Common myeloid progenitor, CD34-positive (primary cell): ENCODE data around the gene INPP5K.
"Not testable (repeated sequence)": the region's sequence is repeated elsewhere in the genome, so short reads cannot be mapped to it uniquely, and the experiment has no call there.

Experiments
- CTCF ChIA-PET: fragments of 350-600 bp; sonication (Branson Sonifier 250); formaldehyde crosslinking; loops from one replicate; lab custom pipeline; 2021; ENCODE audit warnings: antibody characterized with exemption; lab: Charles Lee
- POLR2A ChIA-PET: fragments of 350-600 bp; sonication (Branson Sonifier 250); formaldehyde crosslinking; loops from one replicate; lab custom pipeline; 2021; ENCODE audit warnings: antibody characterized with exemption; lab: Charles Lee
- DNase-seq, 3 donors: peaks; one replicate each; pipeline versions ENCODE4 v3.0.0 to v3.0.0-alpha.2; 2013
- H3K27ac ChIP-seq, 2 experiments: 1 replicate in 1 of 2; 2 replicates in 1 of 2; pipeline ENCODE4 v1.7.0; 2013; ENCODE audit warnings: inconsistent platforms in 2 of 2, low read length in 2 of 2, mild to moderate bottlenecking in 2 of 2, low read depth in 1 of 2, moderate library complexity in 1 of 2; ENCODE audit not compliant: severe bottlenecking in 2 of 2, insufficient read depth in 1 of 2, poor library complexity in 1 of 2
- H3K27me3 ChIP-seq, 5 experiments: replicated peaks in 2 of 5; 1 replicate in 3 of 5; 2 replicates in 2 of 5; pipeline versions ENCODE4 v1.6.1 to v1.7.0; 2013; ENCODE audit warnings: low read length in 4 of 5, mild to moderate bottlenecking in 2 of 5, moderate library complexity in 2 of 5, inconsistent platforms in 1 of 5; ENCODE audit not compliant: insufficient read depth in 5 of 5, control insufficient read depth in 4 of 5
- H3K36me3 ChIP-seq, 4 experiments: 1 replicate in 2 of 4; 2 replicates in 2 of 4; pipeline versions ENCODE4 v1.6.1 to v1.7.0; 2013; ENCODE audit warnings: low read length in 3 of 4, control low read depth in 1 of 4, mild to moderate bottlenecking in 1 of 4; ENCODE audit not compliant: control insufficient read depth in 4 of 4, insufficient read depth in 4 of 4
- H3K4me1 ChIP-seq, 4 experiments: 1 replicate in 3 of 4; 2 replicates in 1 of 4; pipeline versions ENCODE4 v1.6.1 to v1.7.1; 2013; ENCODE audit warnings: low read length in 3 of 4, mild to moderate bottlenecking in 3 of 4, control low read depth in 1 of 4, inconsistent platforms in 1 of 4, moderate library complexity in 1 of 4; ENCODE audit not compliant: control insufficient read depth in 4 of 4, insufficient read depth in 4 of 4; ENCODE audit errors: control extremely low read depth in 1 of 4
- H3K4me3 ChIP-seq, 7 experiments: 1 replicate in 4 of 7; 2 replicates in 3 of 7; pipeline versions ENCODE4 v1.5.1 to v1.7.0; 2013; ENCODE audit warnings: mild to moderate bottlenecking in 7 of 7, low read length in 6 of 7, moderate library complexity in 6 of 7, inconsistent platforms in 2 of 7, low read depth in 2 of 7, control low read depth in 1 of 7; ENCODE audit not compliant: insufficient read depth in 4 of 7, control insufficient read depth in 1 of 7; ENCODE audit errors: extremely low read depth in 1 of 7
- H3K9me3 ChIP-seq, 5 experiments: 1 replicate in 4 of 5; 2 replicates in 1 of 5; pipeline versions ENCODE4 v1.6.1 to v1.7.1; 2013; ENCODE audit warnings: low read length in 4 of 5, mild to moderate bottlenecking in 2 of 5, inconsistent platforms in 1 of 5, low read depth in 1 of 5, moderate library complexity in 1 of 5; ENCODE audit not compliant: control insufficient read depth in 4 of 5, insufficient read depth in 2 of 5; ENCODE audit errors: control extremely low read depth in 1 of 5
- WGBS: methylation state at CpG from one replicate; pipeline ENCODE4 v1.1.5; 2013; ENCODE audit not compliant: insufficient coverage; 5-methylcytosine and 5-hydroxymethylcytosine counted together

The INPP5K gene

GRCh38 chr17:1509290-1509881, 7.0 kb downstream of the INPP5K start:
- Histone ChIP-seq H3K4me1 (peaks cover 0 to 2% (median 0%) of the 10 kb centered on the region in 4 experiments), H3K27me3 (no peaks in the 10 kb centered on the region), H3K27ac (no peak overlapping the region), H3K9me3 (no peaks in the 10 kb centered on the region), H3K36me3 (peaks cover 2 to 53% (median 26%) of the 10 kb centered on the region in 4 experiments), H3K4me3 (no peak overlapping the region)
- ChIA-PET POLR2A (no interaction called here), CTCF (interaction anchor here (0.7 to 1.7 kb wide), 9 partner anchors 9 to 173 kb away, joined by 3 to 8 read pairs (median 3); partner anchors contain the start of gene MYO1C)
- 93% methylated on average over 6 of the region's 7 CpGs for WGBS
- DNase-seq = no peak

- H3K27me3 ChIP-seq, DNase-seq, H3K27ac ChIP-seq, H3K4me3 ChIP-seq, H3K4me1 ChIP-seq, POLR2A ChIA-PET, H3K9me3 ChIP-seq: not testable (repeated sequence)
- peaks cover 2 to 53% (median 25%) of the 10 kb centered on the region in 4 experiments for H3K36me3 ChIP-seq
- CTCF ChIA-PET = interaction anchor here (1.2 to 1.7 kb wide), 2 partner anchors 10 to 16 kb away, joined by 4 to 7 read pairs; partner anchors contain the start of gene MYO1C
- 100% methylated on average over 14 of the region's 25 CpGs for WGBS
Observed at GRCh38 chr17:1508709-1509108, 7.7 kb downstream of the INPP5K start.

- CTCF ChIA-PET = interaction anchor here (3.2 kb wide), 1 partner anchor 8 kb away, joined by 25 read pairs; the partner anchor contains the start of gene INPP5K
- DNase-seq = no peak
- Histone ChIP-seq H3K4me3 (no peak overlapping the region), H3K27ac (no peak overlapping the region), H3K27me3 (no peaks in the 10 kb centered on the region), H3K4me1 (peaks cover 0 to 2% (median 0%) of the 10 kb centered on the region in 4 experiments), H3K36me3 (peaks cover 2 to 38% (median 16%) of the 10 kb centered on the region in 4 experiments), H3K9me3 (no peaks in the 10 kb centered on the region)
- WGBS = 97% methylated on average over 12 of the region's 13 CpGs
- POLR2A ChIA-PET = no interaction called here
Observed at GRCh38 chr17:1506649-1507267, 9.7 kb downstream of the INPP5K start.

GRCh38 chr17:1505586-1505985, 10.8 kb downstream of the INPP5K start:
- Histone ChIP-seq H3K4me3 (no peak overlapping the region), H3K9me3 (no peaks in the 10 kb centered on the region), H3K27me3 (no peaks in the 10 kb centered on the region), H3K36me3 (peaks cover 2 to 33% (median 16%) of the 10 kb centered on the region in 4 experiments), H3K27ac (no peak overlapping the region), H3K4me1 (no peaks in the 10 kb centered on the region)
- POLR2A ChIA-PET = interaction anchor here (0.7 kb wide), 1 partner anchor 11 kb away, joined by 3 read pairs; the partner anchor contains the start of gene INPP5K
- 96% methylated on average over 3 of the region's 5 CpGs for WGBS
- CTCF ChIA-PET = interaction anchor here (0.6 to 3.2 kb wide), 2 partner anchors 9 to 123 kb away, joined by 3 to 25 read pairs; partner anchors contain the start of gene INPP5K
- DNase-seq = no peak

- ChIA-PET POLR2A (interaction anchor here (0.7 kb wide), 1 partner anchor 12 kb away, joined by 3 read pairs; the partner anchor contains the start of gene INPP5K), CTCF (interaction anchor here (0.6 to 3.2 kb wide), 3 partner anchors 10 to 122 kb away, joined by 3 to 25 read pairs (median 3); partner anchors contain the start of genes INPP5K and MYO1C)
- 100% methylated on average over 1 of the region's 3 CpGs for WGBS
- H3K36me3 ChIP-seq = peaks cover 2 to 33% (median 15%) of the 10 kb centered on the region in 4 experiments
- H3K27ac ChIP-seq = no peak overlapping the region
- H3K4me3 ChIP-seq = no peak overlapping the region
- no peaks in the 10 kb centered on the region for H3K9me3 ChIP-seq
- H3K4me1 ChIP-seq = no peaks in the 10 kb centered on the region
- DNase-seq = no peak
- H3K27me3 ChIP-seq = no peaks in the 10 kb centered on the region
Observed at GRCh38 chr17:1504866-1505265, 11.5 kb downstream of the INPP5K start.

GRCh38 chr17:1503699-1504098, 12.7 kb downstream of the INPP5K start:
- ChIA-PET CTCF (interaction anchor here (3.2 kb wide), 1 partner anchor 11 kb away, joined by 25 read pairs; the partner anchor contains the start of gene INPP5K), POLR2A (interaction anchor here (0.6 kb wide), 1 partner anchor 28 kb away, joined by 3 read pairs; no protein-coding TSS in a partner anchor)
- DNase-seq = no peak
- H3K4me1 ChIP-seq = peaks cover 0 to 11% (median 2%) of the 10 kb centered on the region in 4 experiments
- H3K9me3 ChIP-seq = no peaks in the 10 kb centered on the region
- H3K27ac ChIP-seq = no peak overlapping the region
- 96% methylated on average over 10 of the region's 10 CpGs for WGBS
- no peak overlapping the region for H3K4me3 ChIP-seq
- peaks cover 0 to 24% (median 14%) of the 10 kb centered on the region in 4 experiments for H3K36me3 ChIP-seq
- H3K27me3 ChIP-seq = no peaks in the 10 kb centered on the region
